Measurements from ENCODE around the gene CRIP2.

CRIP2 gene

GRCh38 chr14:105448706-105449111 lies 25.9 kb upstream of the CRIP2 start:
- Histone ChIP-seq H3K27me3 (ENCODE audit: insufficient read depth, low read length, poor library complexity) (no peaks in the 10 kb centered on the region), H3K4me2 (ENCODE audit: insufficient read depth, low read length) (no peak overlapping the region), H3K9ac (ENCODE audit: low read depth, low read length) (no peak overlapping the region), H3K4me3 (ENCODE audit: low read depth in 1 of 2, low read length in 2 of 2) (no peak overlapping the region), H2AFZ (ENCODE audit: low read depth, low read length) (no peak overlapping the region), H3K9me3 (ENCODE audit: insufficient read depth, low read length, severe bottlenecking) (no peaks in the 10 kb centered on the region), H3K79me2 (ENCODE audit: insufficient read depth, low read length) (peaks cover 46% of the 10 kb centered on the region), H3K36me3 (ENCODE audit: insufficient read depth, low read length) (peaks cover 80% of the 10 kb centered on the region), H3K4me1 (ENCODE audit: insufficient read depth, low read length) (no peaks in the 10 kb centered on the region), H3K27ac (ENCODE audit: low read length) (no peak overlapping the region), H4K20me1 (ENCODE audit: insufficient read depth, low read length) (peaks cover 68% of the 10 kb centered on the region)
- DNase-seq (peak; percentile 61), ATAC-seq (ENCODE audit: insufficient read depth, low read depth) (peak; percentile 86)
- TF ChIP-seq CTCF (IDR thresholded peaks at IDR 0.05; ENCODE audit: borderline replicate concordance, extremely low read depth, low read length, poor library complexity, severe bottlenecking) (peak; percentile 72), EZH2 (IDR thresholded peaks at IDR 0.05; ENCODE audit: borderline replicate concordance, low read depth, low read length, severe bottlenecking) (no peak)

GRCh38 chr14:105449276-105450122 lies 25.1 kb upstream of the CRIP2 start:
- DNase-seq (no peak), ATAC-seq (ENCODE audit: insufficient read depth, low read depth) (no peak)
- no peaks in the 10 kb centered on the region for H3K27me3 ChIP-seq (ENCODE audit: insufficient read depth, low read length, poor library complexity)
- H3K79me2 ChIP-seq (ENCODE audit: insufficient read depth, low read length) = peaks cover 46% of the 10 kb centered on the region
- H3K27ac ChIP-seq (ENCODE audit: low read length) = no peak overlapping the region
- no peak overlapping the region for H3K4me3 ChIP-seq (ENCODE audit: low read depth in 1 of 2, low read length in 2 of 2)
- no peak overlapping the region for H3K9ac ChIP-seq (ENCODE audit: low read depth, low read length)
- H3K4me1 ChIP-seq (ENCODE audit: insufficient read depth, low read length) = no peaks in the 10 kb centered on the region
- H3K4me2 ChIP-seq (ENCODE audit: insufficient read depth, low read length) = no peak overlapping the region
- peaks cover 87% of the 10 kb centered on the region for H3K36me3 ChIP-seq (ENCODE audit: insufficient read depth, low read length)
- TF ChIP-seq CTCF (IDR thresholded peaks at IDR 0.05; ENCODE audit: borderline replicate concordance, extremely low read depth, low read length, poor library complexity, severe bottlenecking) = no peak
- TF ChIP-seq EZH2 (IDR thresholded peaks at IDR 0.05; ENCODE audit: borderline replicate concordance, low read depth, low read length, severe bottlenecking) = no peak
- H3K9me3 ChIP-seq (ENCODE audit: insufficient read depth, low read length, severe bottlenecking) = no peaks in the 10 kb centered on the region
- peaks cover 68% of the 10 kb centered on the region for H4K20me1 ChIP-seq (ENCODE audit: insufficient read depth, low read length)
- H2AFZ ChIP-seq (ENCODE audit: low read depth, low read length) = no peak overlapping the region

GRCh38 chr14:105450123-105450505 lies 24.5 kb upstream of the CRIP2 start:
- Histone ChIP-seq H3K36me3 (ENCODE audit: insufficient read depth, low read length) (peaks cover 88% of the 10 kb centered on the region), H4K20me1 (ENCODE audit: insufficient read depth, low read length) (peaks cover 65% of the 10 kb centered on the region)

More at GRCh38 chr14:105450123-105450505, 24.5 kb upstream of the CRIP2 start:
- no peak overlapping the region for H2AFZ ChIP-seq (ENCODE audit: low read depth, low read length)
- no peak overlapping the region for H3K4me2 ChIP-seq (ENCODE audit: insufficient read depth, low read length)
- H3K4me3 ChIP-seq (ENCODE audit: low read depth in 1 of 2, low read length in 2 of 2) = no peak overlapping the region
- no peaks in the 10 kb centered on the region for H3K27me3 ChIP-seq (ENCODE audit: insufficient read depth, low read length, poor library complexity)
- DNase-seq = no peak
- no peak for ATAC-seq (ENCODE audit: insufficient read depth, low read depth)
- H3K9ac ChIP-seq (ENCODE audit: low read depth, low read length) = no peak overlapping the region
- H3K4me1 ChIP-seq (ENCODE audit: insufficient read depth, low read length) = no peaks in the 10 kb centered on the region
- H3K27ac ChIP-seq (ENCODE audit: low read length) = no peak overlapping the region
- TF ChIP-seq CTCF (IDR thresholded peaks at IDR 0.05; ENCODE audit: borderline replicate concordance, extremely low read depth, low read length, poor library complexity, severe bottlenecking) (no peak), EZH2 (IDR thresholded peaks at IDR 0.05; ENCODE audit: borderline replicate concordance, low read depth, low read length, severe bottlenecking) (no peak)
- peaks cover 42% of the 10 kb centered on the region for H3K79me2 ChIP-seq (ENCODE audit: insufficient read depth, low read length)
- H3K9me3 ChIP-seq (ENCODE audit: insufficient read depth, low read length, severe bottlenecking) = no peaks in the 10 kb centered on the region
